Left hindlimb (tissue), 1 donor: ENCODE measurements around the gene NDUFAF2.

ENCODE experiments used
- DNase-seq: peaks from one replicate; pipeline ENCODE4 v3.0.0-alpha.2; 2018

Gene NDUFAF2

GRCh38 chr5:61137835-61138234 lies 192.8 kb downstream of the NDUFAF2 start:
- no peak for DNase-seq

DNA sequence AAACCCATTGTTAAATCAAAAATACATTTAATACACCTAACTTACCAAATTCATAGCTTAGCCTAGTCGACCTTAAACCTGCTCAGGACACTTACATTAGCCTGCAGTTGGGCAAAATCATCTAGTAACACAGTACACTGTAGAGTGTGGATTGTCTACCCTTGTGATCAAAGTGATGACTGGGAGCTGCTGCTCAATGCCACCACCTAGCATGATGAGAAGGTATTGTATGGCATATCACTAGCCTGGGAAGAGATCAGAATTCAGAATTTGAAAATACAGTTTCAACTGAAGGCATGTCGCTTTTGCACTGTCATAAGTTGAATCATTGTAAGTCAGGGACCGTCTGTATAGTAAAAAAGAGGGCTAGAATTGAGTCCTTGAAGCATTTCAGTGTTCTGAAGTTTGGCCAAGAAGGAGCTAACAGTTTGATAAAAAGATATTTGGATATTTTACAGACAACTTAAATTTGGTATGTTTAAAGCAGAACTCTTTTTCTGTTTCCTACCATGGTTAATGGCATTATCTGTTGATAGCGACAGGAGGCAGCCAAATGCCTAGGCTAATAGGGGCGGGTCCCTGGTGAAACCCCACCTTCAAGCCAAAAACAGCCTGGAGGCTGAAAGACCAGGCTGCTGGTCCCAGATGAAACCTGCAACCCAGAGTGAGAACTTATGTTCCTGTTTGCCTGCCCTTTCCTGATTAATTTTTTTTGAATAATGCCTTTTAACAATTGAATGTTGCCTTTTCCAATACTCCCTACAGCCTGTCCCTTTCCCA lies 194.3 kb downstream of the NDUFAF2 start:
- no peak for DNase-seq

DNA sequence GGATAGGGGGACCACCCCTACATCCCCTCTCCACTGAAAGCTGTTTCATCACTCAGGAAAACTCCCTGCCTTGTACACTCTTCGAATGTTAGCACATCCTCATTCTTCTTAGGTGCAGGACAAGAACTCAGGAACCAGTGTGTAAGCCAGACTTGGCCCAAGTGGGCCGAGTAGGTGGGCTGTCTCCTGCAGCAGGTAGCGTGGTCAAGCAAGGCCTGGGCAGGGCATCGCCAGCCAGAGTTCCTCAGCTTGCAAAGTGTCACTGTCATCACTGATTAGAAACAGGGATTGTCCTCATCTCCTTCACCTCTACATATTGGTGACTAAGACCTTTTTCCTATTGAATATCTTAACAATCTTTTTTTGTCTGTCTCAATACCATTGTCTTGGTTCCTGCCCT lies 194.9 kb downstream of the NDUFAF2 start:
- DNase-seq: no peak

DNA sequence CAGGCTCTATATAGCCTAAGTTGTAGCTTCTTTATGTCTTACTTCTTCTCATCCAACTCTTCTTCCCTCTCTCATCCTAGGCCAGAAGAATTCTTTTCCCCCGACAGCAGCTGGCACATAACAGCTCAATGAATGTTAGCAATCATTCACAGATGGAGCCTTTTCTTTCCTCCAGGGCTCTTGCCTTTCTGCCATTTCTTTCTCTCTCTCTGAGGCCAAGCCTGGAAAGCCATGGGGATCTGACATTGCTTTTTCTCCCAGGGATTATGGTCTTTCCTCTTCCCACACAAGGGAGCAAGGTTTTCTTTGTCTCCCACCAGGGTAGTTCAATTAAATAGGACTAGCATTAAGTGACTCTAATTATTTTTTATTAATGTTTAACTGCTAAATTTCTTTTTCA lies 196.8 kb downstream of the NDUFAF2 start:
- DNase-seq: no peak

- DNase-seq: no peak
These were observed 197.4 kb downstream of the NDUFAF2 start for GRCh38 chr5:61142391-61142790.

DNA sequence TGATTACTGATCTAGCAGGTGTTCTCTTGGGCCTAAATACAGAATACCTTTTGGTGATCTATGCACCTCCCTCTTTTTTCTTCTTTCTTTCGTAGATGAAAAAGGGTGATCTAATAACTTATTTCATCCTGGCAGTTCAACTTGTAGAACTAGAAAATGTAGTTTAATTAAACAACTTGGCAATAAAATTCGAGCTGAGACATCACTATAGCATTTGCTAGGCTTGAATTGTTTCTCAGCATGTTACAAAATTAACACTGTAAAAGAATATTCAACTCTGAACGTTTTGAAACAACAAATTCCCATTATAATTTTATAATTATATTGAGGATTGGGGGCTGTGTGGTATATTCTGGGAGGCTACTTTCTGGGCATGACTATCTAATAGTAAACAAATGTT lies 197.8 kb downstream of the NDUFAF2 start:
- DNase-seq: no peak

- no peak for DNase-seq
These were observed 203.5 kb downstream of the NDUFAF2 start for GRCh38 chr5:61148515-61148914.

GRCh38 chr5:61151893-61152292 lies 206.9 kb downstream of the NDUFAF2 start:
- no peak for DNase-seq

GRCh38 chr5:61159070-61159469 lies 214.1 kb downstream of the NDUFAF2 start:
- DNase-seq: no peak

- no peak for DNase-seq
These were observed 214.8 kb downstream of the NDUFAF2 start for GRCh38 chr5:61159836-61160235.

GRCh38 chr5:61160497-61160896 lies 215.5 kb downstream of the NDUFAF2 start:
- no peak for DNase-seq

GRCh38 chr5:61162010-61162831 lies 217.2 kb downstream of the NDUFAF2 start, which contains the start of gene SMIM15:
SMIM15 (minus strand) TSS chr5:61162468; CDS start chr5:61160171, 2,297 bp downstream.
- DNase-seq: peak; percentile 93

GRCh38 chr5:61162832-61163567 lies 218.0 kb downstream of the NDUFAF2 start:
- DNase-seq: no peak

DNA sequence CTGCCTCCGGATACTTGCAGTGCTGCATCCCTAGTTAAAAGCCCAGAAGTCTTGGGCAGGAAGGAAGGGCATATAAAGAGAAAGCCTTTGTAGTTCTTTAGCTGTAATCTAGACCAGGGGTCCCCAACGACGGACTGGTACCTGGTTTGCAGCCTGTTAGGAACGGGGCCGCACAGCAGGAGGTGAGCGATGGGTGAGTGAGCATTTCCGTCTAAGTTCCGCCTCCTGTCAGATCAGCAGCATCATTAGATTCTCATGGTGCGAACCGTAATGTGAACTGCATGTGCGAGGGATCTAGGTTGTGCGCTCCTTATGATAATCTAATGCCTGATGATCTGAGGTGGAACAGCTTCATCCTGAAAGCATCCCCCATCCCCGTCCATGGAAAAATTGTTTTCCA lies 218.9 kb downstream of the NDUFAF2 start:
- no peak for DNase-seq

DNA sequence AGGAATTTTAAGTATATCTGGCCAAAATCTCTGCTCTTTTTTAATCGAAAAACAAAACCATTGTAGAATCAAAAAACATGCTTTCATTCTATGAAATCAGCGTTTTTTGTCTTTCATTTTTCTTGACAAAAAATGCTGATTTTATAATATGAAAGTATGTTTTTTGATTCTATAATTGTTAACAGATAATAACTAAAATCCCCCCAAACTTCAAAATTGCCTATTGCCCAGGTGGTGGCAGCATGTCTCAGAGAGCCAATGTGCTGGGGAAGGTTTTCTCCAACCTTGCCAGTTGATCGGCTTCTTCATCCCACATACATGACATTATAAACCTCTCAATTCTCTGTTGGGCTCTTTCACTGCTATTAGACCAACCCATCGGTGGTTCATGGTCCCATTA lies 222.4 kb downstream of the NDUFAF2 start:
- DNase-seq: no peak

DNA sequence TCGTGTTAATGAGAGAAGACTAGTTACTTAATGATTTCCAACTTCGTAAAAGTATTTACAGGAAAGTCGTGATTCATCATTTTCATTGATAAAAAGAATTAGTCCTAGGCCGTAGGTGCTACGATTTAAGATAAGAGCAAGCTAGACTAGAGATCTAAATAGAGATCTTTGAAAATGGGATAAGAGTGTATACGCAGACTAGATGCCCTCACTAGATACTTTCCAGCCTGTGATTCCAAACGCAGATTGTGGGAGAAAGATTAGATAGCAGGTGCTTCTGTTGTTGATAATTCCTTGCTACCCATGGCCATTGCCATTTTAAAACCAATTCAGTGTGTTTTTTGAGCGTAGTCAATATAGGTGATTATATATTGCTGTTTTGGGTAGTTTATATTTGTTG lies 223.9 kb downstream of the NDUFAF2 start:
- no peak for DNase-seq

DNA sequence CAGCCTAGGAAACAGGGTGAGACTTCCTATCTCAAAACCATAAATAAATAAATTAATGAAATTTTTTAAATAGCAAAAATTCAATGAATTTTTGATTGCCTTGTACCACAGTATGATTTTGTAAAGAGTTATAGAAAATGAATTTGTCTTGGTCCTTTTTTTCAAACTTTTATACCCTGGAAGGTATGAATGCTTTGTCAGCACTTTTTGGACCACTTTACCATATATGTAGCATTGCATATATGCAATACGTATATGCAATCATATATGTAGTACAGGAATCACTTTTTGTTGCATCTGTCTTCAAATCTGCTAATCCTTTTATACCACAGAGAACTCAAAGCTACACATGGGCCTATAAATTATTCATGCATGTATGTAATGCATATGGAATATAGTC lies 226.5 kb downstream of the NDUFAF2 start:
- no peak for DNase-seq

DNA sequence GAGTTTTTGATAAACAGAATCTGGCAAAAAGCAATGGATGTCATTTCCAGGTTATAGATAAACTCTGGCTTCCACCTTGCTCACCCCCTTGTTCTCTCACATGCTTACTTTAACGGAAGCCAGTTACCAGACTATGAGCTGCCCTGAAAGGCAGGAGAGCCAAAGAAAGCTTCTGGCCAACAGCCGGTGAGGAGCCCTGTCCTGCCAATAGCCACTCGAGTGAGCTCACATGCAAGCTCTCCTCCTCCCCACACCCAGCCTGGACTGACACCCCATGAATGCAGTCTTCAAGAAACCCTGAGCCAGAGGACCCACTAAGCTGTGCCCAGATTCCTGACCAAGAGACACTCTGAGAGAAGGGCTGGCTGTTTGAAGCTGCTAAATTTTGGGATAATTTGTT lies 231.6 kb downstream of the NDUFAF2 start:
- no peak for DNase-seq

GRCh38 chr5:61177070-61177469 lies 232.1 kb downstream of the NDUFAF2 start:
- DNase-seq: no peak

- no peak for DNase-seq
These were observed 232.7 kb downstream of the NDUFAF2 start for GRCh38 chr5:61177716-61178115.

DNA sequence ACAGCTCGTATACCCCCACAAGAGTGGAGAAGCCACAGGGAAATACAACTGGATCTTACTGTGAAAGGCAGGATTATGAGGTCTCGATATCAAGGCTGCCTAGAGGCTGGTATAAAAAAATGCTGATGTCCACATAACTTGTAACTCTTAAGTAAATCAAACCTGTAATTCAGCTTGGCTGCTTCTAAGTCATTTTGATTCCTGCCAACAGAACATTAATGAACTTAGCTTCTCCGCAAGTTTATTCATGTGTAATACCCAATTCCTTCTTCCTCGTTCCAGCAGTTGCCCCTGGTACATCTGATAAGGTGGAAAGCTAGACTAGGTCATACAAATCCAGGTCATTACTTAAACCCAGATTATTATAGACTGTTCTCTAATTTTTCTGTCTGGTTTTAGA lies 233.7 kb downstream of the NDUFAF2 start:
- DNase-seq: no peak

DNA sequence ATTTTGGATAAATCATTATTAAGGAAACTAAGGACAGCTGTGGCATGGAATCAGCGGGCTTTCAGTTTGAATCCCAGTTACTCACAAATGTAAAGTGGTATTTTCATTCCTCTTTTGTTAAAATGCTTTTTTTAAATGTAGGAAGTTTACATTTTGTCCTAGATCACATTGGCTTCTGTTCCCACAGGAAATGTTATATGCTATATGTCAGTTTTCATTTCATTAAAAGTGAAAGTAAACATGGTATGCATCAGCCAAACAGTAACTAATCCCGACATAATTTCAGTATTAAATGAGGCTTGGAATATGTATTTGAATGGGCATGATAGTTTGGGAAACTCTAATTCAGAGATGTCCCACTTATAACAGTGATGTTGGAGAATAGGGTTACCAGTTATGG lies 235.9 kb downstream of the NDUFAF2 start:
- no peak for DNase-seq

- no peak for DNase-seq
These were observed 237.4 kb downstream of the NDUFAF2 start for GRCh38 chr5:61182449-61182848.

- DNase-seq: no peak
These were observed 238.5 kb downstream of the NDUFAF2 start for GRCh38 chr5:61183538-61183937.
